ENCODE measurements around the gene KLHDC4.

KLHDC4 gene

GRCh38 chr16:87747626-87748414 lies 18.0 kb downstream of the KLHDC4 start:
- DNase-seq (ENCODE audit: insufficient read length, low spot score) (no peak), FAIRE-seq (no peak)
- TF ChIP-seq, protein P1, sequence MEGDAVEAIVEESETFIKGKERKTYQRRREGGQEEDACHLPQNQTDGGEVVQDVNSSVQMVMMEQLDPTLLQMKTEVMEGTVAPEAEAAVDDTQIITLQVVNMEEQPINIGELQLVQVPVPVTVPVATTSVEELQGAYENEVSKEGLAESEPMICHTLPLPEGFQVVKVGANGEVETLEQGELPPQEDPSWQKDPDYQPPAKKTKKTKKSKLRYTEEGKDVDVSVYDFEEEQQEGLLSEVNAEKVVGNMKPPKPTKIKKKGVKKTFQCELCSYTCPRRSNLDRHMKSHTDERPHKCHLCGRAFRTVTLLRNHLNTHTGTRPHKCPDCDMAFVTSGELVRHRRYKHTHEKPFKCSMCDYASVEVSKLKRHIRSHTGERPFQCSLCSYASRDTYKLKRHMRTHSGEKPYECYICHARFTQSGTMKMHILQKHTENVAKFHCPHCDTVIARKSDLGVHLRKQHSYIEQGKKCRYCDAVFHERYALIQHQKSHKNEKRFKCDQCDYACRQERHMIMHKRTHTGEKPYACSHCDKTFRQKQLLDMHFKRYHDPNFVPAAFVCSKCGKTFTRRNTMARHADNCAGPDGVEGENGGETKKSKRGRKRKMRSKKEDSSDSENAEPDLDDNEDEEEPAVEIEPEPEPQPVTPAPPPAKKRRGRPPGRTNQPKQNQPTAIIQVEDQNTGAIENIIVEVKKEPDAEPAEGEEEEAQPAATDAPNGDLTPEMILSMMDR (IDR thresholded peaks at IDR 0.05; ENCODE audit: insufficient read depth, missing control alignments), result no peak

DNA sequence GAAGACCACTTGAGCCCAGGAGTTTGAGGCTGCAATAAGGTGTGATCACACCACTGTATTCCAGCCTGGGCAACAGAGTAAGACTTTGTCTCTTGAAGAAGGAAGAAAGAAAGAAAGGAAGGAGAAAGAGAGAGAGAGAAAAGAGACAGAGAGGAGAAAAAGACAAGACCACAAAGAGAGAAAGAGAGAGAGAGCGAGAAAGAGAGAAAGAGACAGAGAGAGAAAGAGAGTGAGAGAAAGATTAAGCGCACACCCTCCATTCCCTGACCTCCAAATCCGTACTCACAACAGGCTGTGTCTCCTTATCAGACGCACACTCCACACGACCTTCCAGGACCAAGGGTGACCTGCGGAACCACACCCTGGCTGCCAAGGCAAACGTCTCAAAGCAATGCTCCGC lies 19.6 kb downstream of the KLHDC4 start:
- DNase-seq (ENCODE audit: insufficient read length, low spot score), result no peak
- FAIRE-seq, result no peak
- TF ChIP-seq, protein P1 (IDR thresholded peaks at IDR 0.05; ENCODE audit: insufficient read depth, missing control alignments), result no peak

GRCh38 chr16:87744750-87745514 lies 20.9 kb downstream of the KLHDC4 start:
- FAIRE-seq (no peak), DNase-seq (ENCODE audit: insufficient read length, low spot score) (no peak)
- TF ChIP-seq, protein P1 (IDR thresholded peaks at IDR 0.05; ENCODE audit: insufficient read depth, missing control alignments), result no peak

- DNase-seq (ENCODE audit: insufficient read length, low spot score) (no peak), FAIRE-seq (no peak)
These were observed 22.9 kb downstream of the KLHDC4 start for GRCh38 chr16:87742781-87743490.

GRCh38 chr16:87741700-87742415 lies 23.9 kb downstream of the KLHDC4 start:
- FAIRE-seq, result no peak
- TF ChIP-seq, protein P1 (IDR thresholded peaks at IDR 0.05; ENCODE audit: insufficient read depth, missing control alignments), result no peak
- DNase-seq (ENCODE audit: insufficient read length, low spot score), result no peak

More at GRCh38 chr16:87742781-87743490, 22.9 kb downstream of the KLHDC4 start:
- TF ChIP-seq, protein P1 (IDR thresholded peaks at IDR 0.05; ENCODE audit: insufficient read depth, missing control alignments), result no peak

DNA sequence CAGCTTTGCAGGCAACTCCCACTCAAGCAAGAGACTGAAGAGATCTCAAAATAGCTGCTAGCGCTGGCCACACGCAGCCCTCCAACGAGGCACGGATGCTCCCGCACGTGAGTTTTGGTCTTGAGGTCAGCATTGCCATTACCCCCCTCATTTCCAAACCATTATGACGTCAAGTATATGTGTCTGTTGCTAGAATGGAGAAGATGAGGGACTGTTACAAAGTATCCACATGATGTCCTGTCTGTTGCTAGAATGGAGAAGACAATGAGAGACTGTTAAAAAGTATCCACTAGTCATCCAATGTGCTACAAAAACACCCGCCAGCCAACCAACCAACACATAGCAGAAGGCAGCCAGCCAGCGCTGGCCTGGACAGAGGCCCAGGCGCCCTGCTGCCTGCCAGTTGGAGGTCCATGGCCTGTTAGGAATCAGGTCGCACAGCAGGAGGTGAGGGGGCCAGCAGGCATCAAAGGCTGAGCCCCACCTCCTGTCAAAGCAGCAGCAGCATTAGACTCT lies 24.8 kb downstream of the KLHDC4 start:
- TF ChIP-seq, protein P1 (IDR thresholded peaks at IDR 0.05; ENCODE audit: insufficient read depth, missing control alignments), result no peak
- no peak for FAIRE-seq
- DNase-seq (ENCODE audit: insufficient read length, low spot score), result no peak

Measured in D721Med (cell line).